Astrocyte of the spinal cord (primary cell): Measurements from ENCODE around the gene TLL1.

Source experiments
- DNase-seq: peaks from one replicate; pipeline ENCODE4 v3.0.0; 2011; ENCODE audit warnings: low read depth, low spot score
- H3K4me3 ChIP-seq: 2 replicates; pipeline ENCODE4 v1.5.1; 2011; ENCODE audit warnings: low read depth, mild to moderate bottlenecking, low read length, moderate library complexity
- in situ Hi-C: cut with HindIII; loops from 2 replicates; pipeline ENCODE4 v1.10.0; 2017; ENCODE audit warnings: low sequenced_read_pairs
- TF ChIP-seq, protein P1 (sequence below): IDR thresholded peaks from 2 replicates; pipeline ENCODE4 v1.5.1; 2012; ENCODE audit warnings: low read depth, mild to moderate bottlenecking, low read length, inconsistent platforms

The TLL1 gene

DNA sequence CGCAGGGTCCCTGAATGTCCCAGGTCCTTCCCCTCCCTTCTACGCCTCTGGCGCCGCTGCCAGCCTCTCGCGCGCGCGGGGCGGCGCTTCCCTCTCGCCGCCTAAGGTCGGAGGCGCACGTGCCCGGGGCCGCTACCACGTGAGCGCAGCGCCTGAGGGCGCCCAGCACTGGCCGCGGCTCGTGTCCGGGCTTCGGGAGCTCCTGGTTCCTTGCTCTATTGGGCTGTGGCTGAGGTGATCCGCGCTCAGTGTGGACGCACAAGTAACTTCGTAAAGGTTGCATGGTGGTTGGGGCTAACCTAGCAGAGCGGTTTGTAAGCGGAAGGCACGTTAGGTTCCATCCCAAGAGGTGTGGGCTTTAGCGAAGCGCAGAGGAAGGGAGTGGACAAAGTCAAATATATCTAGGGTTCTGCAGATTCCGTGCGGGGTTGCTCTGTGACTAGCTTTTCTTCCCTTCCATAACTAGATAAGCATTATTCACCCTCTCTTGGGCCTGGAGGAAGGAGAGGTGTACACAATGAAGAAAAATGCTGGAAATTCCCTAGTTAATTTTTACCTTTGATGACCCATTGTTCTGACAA lies 1.8 kb downstream of the TLL1 start:
- DNase-seq: peak; percentile 6
- H3K4me3 ChIP-seq: peak overlapping the region; percentile 51
- TF ChIP-seq, protein P1, sequence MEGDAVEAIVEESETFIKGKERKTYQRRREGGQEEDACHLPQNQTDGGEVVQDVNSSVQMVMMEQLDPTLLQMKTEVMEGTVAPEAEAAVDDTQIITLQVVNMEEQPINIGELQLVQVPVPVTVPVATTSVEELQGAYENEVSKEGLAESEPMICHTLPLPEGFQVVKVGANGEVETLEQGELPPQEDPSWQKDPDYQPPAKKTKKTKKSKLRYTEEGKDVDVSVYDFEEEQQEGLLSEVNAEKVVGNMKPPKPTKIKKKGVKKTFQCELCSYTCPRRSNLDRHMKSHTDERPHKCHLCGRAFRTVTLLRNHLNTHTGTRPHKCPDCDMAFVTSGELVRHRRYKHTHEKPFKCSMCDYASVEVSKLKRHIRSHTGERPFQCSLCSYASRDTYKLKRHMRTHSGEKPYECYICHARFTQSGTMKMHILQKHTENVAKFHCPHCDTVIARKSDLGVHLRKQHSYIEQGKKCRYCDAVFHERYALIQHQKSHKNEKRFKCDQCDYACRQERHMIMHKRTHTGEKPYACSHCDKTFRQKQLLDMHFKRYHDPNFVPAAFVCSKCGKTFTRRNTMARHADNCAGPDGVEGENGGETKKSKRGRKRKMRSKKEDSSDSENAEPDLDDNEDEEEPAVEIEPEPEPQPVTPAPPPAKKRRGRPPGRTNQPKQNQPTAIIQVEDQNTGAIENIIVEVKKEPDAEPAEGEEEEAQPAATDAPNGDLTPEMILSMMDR: no peak
- in situ Hi-C loops: no loop called here

DNA sequence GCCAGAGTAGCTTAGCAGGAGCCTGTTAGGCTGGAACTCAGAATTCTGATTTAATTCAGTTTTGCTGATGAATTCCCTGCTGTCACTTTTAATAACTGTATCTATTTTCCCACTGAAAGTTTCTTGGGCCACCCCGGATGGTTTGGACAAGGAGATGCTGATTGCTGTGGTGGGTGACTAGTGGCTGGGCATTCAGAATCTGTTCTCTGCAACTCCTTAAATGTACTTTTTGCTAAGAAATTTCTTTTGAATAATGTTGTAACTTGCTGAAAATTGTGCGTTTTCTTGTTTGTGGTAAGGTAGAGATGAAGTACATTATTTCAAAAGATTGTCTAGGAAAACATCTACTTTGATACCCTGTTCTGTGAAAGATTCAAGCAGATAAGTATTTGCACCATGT lies 2.4 kb downstream of the TLL1 start:
- DNase-seq: no peak
- TF ChIP-seq, protein P1: no peak
- H3K4me3 ChIP-seq: no peak overlapping the region
- in situ Hi-C loops: no loop called here

DNA sequence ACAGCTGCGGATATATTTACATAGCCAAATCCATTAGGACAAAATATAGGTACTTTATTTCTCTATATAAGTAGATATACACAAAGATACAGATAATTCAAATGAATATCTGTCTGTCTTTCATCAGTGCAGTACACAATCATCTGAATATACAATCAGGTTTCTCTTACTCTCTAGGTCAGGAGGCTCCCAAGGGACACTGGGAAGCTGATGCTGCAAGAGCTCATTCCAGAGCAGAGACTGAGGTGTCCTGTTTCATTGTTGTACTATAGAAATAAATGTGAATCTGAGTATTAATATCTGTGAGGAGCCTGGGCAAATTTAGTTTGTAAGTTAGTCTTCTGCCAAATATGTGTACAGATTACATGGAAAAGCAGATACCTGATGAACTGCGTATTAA lies 4.2 kb downstream of the TLL1 start:
- H3K4me3 ChIP-seq: no peak overlapping the region
- TF ChIP-seq, protein P1: no peak
- DNase-seq: no peak
- in situ Hi-C loops: no loop called here

DNA sequence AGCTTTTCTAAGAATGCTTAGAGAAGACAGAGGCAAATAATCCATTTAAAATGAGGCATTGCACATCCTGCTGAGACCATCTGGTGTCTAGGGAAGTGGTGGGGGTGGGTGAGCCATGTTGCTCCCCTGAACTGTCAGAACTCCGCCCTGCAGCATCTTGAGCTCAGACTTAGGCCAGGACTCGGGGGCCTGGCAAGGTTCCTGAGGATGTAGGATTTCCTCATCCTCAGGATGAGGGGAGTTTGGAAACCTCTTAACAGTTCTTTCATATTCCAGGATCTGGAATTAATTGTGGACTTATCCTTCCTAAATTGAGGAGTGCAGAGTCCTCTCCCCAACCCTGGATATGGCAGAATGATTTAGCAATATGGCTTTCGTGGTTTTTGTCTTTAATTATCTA lies 6.6 kb downstream of the TLL1 start:
- H3K4me3 ChIP-seq: no peak overlapping the region
- in situ Hi-C loops: no loop called here
- TF ChIP-seq, protein P1: no peak
- DNase-seq: no peak

DNA sequence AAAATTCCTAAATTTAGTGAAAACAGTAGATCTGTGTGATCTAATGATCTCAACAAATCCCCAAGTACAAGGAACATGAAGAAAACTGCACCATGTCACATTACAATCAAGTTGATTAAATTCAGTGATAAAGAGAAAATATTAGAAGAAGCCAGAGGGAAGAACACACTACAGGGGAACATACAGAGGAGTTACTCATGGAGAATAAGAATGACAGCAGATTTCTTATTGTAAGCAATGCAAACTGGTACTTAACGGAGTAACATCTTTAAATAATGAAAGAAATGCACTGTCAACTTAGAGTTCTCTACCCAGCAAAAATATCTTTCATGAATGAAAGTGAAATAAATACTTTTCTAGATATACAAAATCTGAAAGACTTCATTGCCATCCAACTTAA lies 21.1 kb downstream of the TLL1 start:
- H3K4me3 ChIP-seq: no peak overlapping the region
- TF ChIP-seq, protein P1: no peak
- no peak for DNase-seq
- in situ Hi-C loops: no loop called here

DNA sequence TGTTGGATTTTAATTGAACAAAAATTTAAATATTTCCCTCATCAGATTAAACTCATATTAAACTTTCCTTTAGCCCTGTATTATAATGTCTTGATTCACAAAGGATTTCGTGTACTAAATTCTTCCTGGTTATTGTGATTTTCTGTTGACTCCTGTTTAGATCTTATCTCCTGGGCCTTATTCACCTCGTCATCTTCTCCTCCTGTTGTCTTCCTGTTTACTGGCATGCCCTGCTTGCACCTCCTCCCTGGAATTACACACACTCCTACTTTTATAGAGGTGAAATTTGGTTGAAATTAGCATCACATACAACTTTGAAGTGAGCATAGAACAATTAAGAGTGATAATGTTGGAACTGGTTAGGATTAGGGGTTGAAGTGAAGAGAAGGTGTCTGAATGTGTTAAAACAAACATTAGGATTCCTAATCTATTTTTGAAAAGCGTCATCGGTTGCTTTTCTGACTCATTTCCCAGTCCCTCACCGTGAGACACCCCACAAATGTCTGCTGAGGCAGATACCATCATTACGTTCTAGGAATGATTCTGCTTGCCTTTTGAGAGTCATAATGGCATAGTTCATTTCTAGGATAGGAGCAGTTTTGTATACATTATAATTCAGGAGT lies 32.5 kb downstream of the TLL1 start:
- no peak overlapping the region for H3K4me3 ChIP-seq
- in situ Hi-C loops: no loop called here
- TF ChIP-seq, protein P1: no peak

More for the DNA sequence above, 32.5 kb downstream of the TLL1 start:
- DNase-seq: no peak
